BLaER1 treated with 17β-estradiol and CSF1 and Interleukin-3, amounts not matched to agents 10 nM and 100 nM (cell line): Measurements from ENCODE around the gene PEPD.

ENCODE experiments used
- H3K27ac ChIP-seq, 11 experiments: shearing (Covaris generic); formaldehyde crosslinking; 2 replicates each; pipeline ENCODE4 v1.8.1; 2022
- H3K27me3 ChIP-seq, 11 experiments: shearing (Covaris generic); formaldehyde crosslinking; 2 replicates each; pipeline ENCODE4 v1.8.1; 2022
- H3K36me3 ChIP-seq, 11 experiments: shearing (Covaris generic); formaldehyde crosslinking; 2 replicates each; pipeline ENCODE4 v1.8.1; 2022
- H3K4me1 ChIP-seq, 10 experiments: shearing (Covaris generic); formaldehyde crosslinking; 2 replicates each; pipeline ENCODE4 v1.8.1; 2022
- H3K4me2 ChIP-seq, 11 experiments: shearing (Covaris generic); formaldehyde crosslinking; 2 replicates each; pipeline ENCODE4 v1.8.1; 2022
- H3K4me3 ChIP-seq, 10 experiments: shearing (Covaris generic); formaldehyde crosslinking; 2 replicates each; pipeline ENCODE4 v1.8.1; 2022
- H3K9ac ChIP-seq, 11 experiments: shearing (Covaris generic); formaldehyde crosslinking; 2 replicates each; pipeline ENCODE4 v1.8.1; 2022
- H3K9me3 ChIP-seq, 11 experiments: shearing (Covaris generic); formaldehyde crosslinking; replicated peaks in 1 of 11; 2 replicates each; pipeline ENCODE4 v1.8.1; 2022
- H4K20me1 ChIP-seq, 11 experiments: shearing (Covaris generic); formaldehyde crosslinking; 2 replicates each; pipeline ENCODE4 v1.8.1; 2022
- Cebpa-rat ChIP-seq, 11 experiments: shearing (Covaris generic); IDR thresholded peaks; 2 replicates each; pipeline ENCODE4 v1.8.1; 2022

Gene PEPD

DNA sequence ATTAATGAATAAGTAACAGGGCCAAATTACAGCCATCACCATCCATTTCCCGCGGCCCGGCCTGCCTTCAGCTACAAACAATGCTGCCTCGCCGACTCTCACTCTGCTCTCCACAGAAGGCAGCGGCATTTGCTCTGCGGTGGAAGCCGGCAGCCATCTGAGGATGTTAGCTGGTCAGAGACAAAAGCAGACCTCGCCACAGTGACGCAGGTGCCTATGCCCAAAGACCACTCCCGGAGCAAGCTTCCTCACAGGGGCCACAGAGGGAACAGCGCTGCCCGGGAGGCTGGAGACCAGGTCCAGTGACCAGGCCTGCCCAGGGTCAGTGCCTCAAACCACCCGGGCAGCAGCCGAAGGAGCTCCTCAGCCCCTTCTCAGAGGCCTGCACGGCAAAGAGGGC lies 16.4 kb downstream of the PEPD start:
- TF ChIP-seq Cebpa-rat (IDR thresholded peaks at IDR 0.05): no peak
- no peak overlapping the region for H3K27ac ChIP-seq
- no peak overlapping the region for H3K4me3 ChIP-seq

DNA sequence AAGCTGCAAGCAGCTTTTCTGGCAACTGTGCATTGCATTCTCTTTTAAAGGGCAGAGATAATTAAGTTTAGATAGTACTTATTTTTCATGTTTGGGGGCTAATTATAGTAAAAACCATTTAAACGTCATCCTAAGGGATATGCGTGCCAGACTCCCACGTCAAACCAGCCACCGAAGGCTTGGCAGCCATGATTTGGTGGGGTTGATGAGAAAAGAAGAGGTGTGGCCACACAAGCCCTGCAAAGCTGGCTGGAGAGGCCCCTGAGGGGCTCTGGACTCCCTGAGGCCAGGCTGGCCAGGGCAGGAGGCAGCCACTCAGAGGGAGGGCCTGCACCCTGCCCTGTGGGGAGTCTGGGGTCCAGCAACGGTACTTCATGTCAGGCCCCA lies 17.5 kb downstream of the PEPD start:
- no peak for TF ChIP-seq Cebpa-rat (IDR thresholded peaks at IDR 0.05)
- H3K36me3 ChIP-seq: peaks cover 4 to 82% (median 23%) of the 10 kb centered on the region in 11 experiments; a peak in 16 of 22 replicates
- no peaks in the 10 kb centered on the region for H3K4me1 ChIP-seq
- H3K9ac ChIP-seq: no peak overlapping the region
- peaks cover 0 to 74% (median 19%) of the 10 kb centered on the region in 11 experiments; a peak in 15 of 22 replicates for H4K20me1 ChIP-seq
- no peak overlapping the region for H3K4me3 ChIP-seq
- no peak overlapping the region for H3K4me2 ChIP-seq
- no peaks in the 10 kb centered on the region for H3K9me3 ChIP-seq
- no peak overlapping the region for H3K27ac ChIP-seq
- no peaks in the 10 kb centered on the region for H3K27me3 ChIP-seq

More for the DNA sequence above, 16.4 kb downstream of the PEPD start:
- H3K9ac ChIP-seq: no peak overlapping the region
- H3K36me3 ChIP-seq: peaks cover 4 to 82% (median 17%) of the 10 kb centered on the region in 11 experiments; a peak in 16 of 22 replicates
- peaks cover 0 to 77% (median 30%) of the 10 kb centered on the region in 11 experiments; a peak in 14 of 22 replicates for H4K20me1 ChIP-seq
- H3K27me3 ChIP-seq: no peaks in the 10 kb centered on the region
- H3K9me3 ChIP-seq: no peaks in the 10 kb centered on the region
- H3K4me1 ChIP-seq: no peaks in the 10 kb centered on the region
- H3K4me2 ChIP-seq: no peak overlapping the region

DNA sequence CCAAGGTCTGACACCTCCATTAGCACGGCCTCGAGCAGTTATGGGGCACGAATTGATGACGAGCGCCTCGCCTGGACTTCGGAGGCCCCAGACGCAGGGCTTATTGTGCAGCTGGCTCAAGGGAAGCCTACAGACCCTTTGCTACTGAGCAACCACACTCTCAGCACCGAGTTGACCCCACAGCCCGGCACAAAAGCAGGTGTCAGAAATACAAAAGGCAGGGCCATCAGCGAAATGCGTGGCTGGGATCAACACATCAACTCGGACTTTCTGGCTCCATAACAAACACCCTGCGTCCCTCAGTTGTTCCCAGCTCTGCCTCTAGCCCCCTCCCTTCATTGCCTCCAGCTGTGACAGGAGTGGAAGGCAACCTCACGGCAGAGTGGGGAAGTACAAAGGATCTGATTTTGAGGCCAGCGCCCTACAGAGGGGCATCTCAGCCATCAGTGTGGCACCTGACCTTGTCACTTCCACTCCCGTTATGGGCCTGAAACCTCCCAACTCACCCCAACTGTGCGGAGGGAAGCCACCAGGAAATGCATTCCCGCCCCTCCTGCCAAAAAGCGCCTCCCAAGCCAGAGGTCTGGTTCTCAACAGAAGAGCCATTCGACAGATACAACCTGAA lies 18.0 kb downstream of the PEPD start:
- TF ChIP-seq Cebpa-rat (IDR thresholded peaks at IDR 0.05): no peak
- H3K9ac ChIP-seq: no peak overlapping the region

DNA sequence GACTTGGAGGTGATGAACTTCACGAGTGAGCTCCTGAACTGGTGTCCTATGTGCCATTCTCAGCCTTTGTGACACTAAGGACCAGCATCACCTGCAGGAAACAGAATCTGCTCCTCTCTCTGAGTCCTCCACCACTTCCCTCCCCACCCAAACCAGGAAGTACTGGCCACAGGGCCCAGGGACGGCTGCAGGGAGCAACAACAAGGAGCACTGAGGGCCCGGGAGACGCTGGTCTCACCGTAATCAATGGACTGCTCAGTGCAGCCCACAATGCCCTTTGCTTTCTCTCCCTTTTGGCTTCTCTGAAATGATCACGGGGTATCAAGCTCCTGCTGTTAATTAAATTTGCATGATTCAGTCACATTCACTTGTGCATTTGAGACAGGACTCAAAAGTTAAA lies 18.6 kb downstream of the PEPD start:
- H3K9ac ChIP-seq: no peak overlapping the region

More for the DNA sequence above, 18.0 kb downstream of the PEPD start:
- Histone ChIP-seq H3K4me2 (no peak overlapping the region), H4K20me1 (peaks cover 0 to 72% (median 14%) of the 10 kb centered on the region in 11 experiments; a peak in 15 of 22 replicates), H3K27me3 (no peaks in the 10 kb centered on the region), H3K9me3 (no peaks in the 10 kb centered on the region), H3K27ac (no peak overlapping the region), H3K36me3 (peaks cover 4 to 82% (median 22%) of the 10 kb centered on the region in 11 experiments; a peak in 16 of 22 replicates), H3K4me3 (no peak overlapping the region), H3K4me1 (no peaks in the 10 kb centered on the region)

DNA sequence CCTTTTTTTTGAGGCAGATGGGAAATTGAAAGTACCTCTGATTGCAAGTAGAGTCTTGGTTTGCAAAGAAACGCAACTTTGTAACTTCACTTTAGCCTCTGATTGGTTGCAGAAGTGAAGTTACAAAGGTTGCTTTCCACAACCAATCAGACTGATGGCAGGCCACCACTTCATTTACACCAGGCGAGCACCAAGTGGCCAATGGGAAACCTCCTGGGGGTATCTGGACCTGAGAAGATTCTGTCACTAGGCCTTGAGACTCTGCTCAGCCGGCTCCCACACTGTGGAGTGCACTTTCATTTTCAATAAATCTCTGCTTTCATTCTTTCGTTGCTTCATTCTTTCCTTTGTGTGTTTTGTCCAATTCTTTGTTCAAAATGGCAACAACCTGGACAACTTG lies 19.1 kb downstream of the PEPD start:
- no peaks in the 10 kb centered on the region for H3K9me3 ChIP-seq
- no peaks in the 10 kb centered on the region for H3K4me1 ChIP-seq
- TF ChIP-seq Cebpa-rat (IDR thresholded peaks at IDR 0.05): no peak
- H4K20me1 ChIP-seq: peaks cover 0 to 72% (median 9%) of the 10 kb centered on the region in 11 experiments; a peak in 13 of 22 replicates
- H3K9ac ChIP-seq: no peak overlapping the region
- no peak overlapping the region for H3K4me3 ChIP-seq
- H3K4me2 ChIP-seq: no peak overlapping the region
- no peak overlapping the region for H3K27ac ChIP-seq
- peaks cover 4 to 82% (median 22%) of the 10 kb centered on the region in 11 experiments; a peak in 16 of 22 replicates for H3K36me3 ChIP-seq
- no peaks in the 10 kb centered on the region for H3K27me3 ChIP-seq

More for the DNA sequence above, 18.6 kb downstream of the PEPD start:
- H3K27ac ChIP-seq: no peak overlapping the region
- no peaks in the 10 kb centered on the region for H3K27me3 ChIP-seq
- H3K36me3 ChIP-seq: peaks cover 4 to 82% (median 22%) of the 10 kb centered on the region in 11 experiments; a peak in 16 of 22 replicates
- H3K9me3 ChIP-seq: no peaks in the 10 kb centered on the region
- TF ChIP-seq Cebpa-rat (IDR thresholded peaks at IDR 0.05): no peak
- H3K4me1 ChIP-seq: no peaks in the 10 kb centered on the region
- no peak overlapping the region for H3K4me2 ChIP-seq
- peaks cover 0 to 72% (median 12%) of the 10 kb centered on the region in 11 experiments; a peak in 15 of 22 replicates for H4K20me1 ChIP-seq
- H3K4me3 ChIP-seq: no peak overlapping the region

DNA sequence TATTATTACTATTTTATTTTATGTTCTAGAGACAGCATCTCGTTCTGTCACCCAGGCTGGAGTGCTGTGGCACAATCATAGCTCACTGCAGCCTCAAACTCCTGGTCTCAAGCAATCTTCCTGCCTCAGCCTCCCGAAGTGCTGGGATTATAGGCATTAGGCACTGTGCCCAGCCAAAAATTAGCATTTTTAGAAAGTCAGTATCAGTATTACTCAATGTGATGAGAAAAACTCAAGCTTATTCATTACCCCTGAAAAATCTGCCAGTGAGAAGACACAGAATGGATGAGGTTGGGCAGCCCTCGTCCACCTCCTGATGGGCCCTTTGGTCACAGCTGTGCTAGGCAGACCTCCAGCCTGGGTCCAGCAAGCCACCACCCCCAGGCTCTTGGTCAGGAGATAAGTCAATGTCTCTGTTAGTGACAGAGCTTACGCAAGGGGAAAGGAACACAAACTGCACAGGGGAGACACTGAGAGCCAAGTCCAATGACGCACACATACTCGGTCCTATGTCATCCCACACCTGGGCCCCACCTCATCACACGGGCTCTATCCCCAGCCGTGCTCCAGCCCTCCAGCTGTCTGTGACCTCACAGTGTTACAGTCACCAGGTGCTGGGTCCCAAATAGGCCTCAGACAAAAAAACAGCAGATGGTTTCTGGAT lies 19.8 kb downstream of the PEPD start:
- H3K4me1 ChIP-seq: no peaks in the 10 kb centered on the region
- TF ChIP-seq Cebpa-rat (IDR thresholded peaks at IDR 0.05): no peak
- no peaks in the 10 kb centered on the region for H3K27me3 ChIP-seq
- peaks cover 4 to 84% (median 22%) of the 10 kb centered on the region in 11 experiments; a peak in 16 of 22 replicates for H3K36me3 ChIP-seq
- no peaks in the 10 kb centered on the region for H3K9me3 ChIP-seq
- H4K20me1 ChIP-seq: peaks cover 0 to 72% (median 7%) of the 10 kb centered on the region in 11 experiments; a peak in 12 of 22 replicates
- no peak overlapping the region for H3K4me2 ChIP-seq
- no peak overlapping the region for H3K4me3 ChIP-seq
- H3K9ac ChIP-seq: no peak overlapping the region
- no peak overlapping the region for H3K27ac ChIP-seq

DNA sequence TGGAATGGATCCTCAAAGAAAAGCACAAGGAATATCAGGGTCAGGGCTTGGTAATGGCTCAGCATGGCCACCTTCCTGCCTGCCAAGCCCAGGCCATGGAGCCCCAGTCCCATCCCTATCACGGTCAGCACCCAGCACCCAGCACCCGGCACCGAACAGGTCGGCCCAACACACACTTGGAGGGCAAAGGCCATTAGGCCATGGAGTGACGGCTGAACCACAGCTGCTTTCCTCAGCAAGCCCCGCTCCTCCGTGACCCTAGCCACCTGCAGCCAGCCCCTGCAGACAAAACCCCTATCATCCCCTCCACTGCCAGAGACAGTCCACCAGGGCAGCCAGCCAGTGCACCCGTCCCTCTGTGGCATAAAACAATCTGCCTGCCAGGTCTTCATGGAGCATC lies 20.6 kb downstream of the PEPD start:
- peaks cover 4 to 93% (median 22%) of the 10 kb centered on the region in 11 experiments; a peak in 16 of 22 replicates for H3K36me3 ChIP-seq
- no peak overlapping the region for H3K4me2 ChIP-seq
- H3K9me3 ChIP-seq: no peaks in the 10 kb centered on the region
- H3K27ac ChIP-seq: no peak overlapping the region
- peaks cover 0 to 75% (median 6%) of the 10 kb centered on the region in 11 experiments; a peak in 12 of 22 replicates for H4K20me1 ChIP-seq
- H3K9ac ChIP-seq: no peak overlapping the region
- no peaks in the 10 kb centered on the region for H3K27me3 ChIP-seq
- H3K4me1 ChIP-seq: no peaks in the 10 kb centered on the region
- no peak overlapping the region for H3K4me3 ChIP-seq
- TF ChIP-seq Cebpa-rat (IDR thresholded peaks at IDR 0.05): no peak

DNA sequence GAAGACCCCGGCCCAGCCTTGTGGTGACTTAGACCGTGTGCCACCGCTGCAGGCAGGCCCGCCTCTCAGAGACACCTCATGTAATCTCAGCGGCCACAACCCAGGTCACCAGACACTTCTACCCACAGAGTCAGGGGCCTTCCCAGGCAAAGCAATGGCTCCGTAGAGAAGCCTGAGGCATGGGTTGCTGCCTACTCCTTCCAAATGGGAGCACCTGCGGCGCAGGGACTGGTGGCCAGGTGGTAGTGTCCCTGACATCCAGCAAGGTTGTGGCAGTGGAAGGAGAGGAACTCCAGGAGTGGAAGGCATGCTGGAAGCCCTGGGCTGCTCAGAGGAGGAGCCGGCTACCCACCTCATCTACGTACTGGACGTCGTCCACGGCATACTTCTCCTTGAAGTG lies 21.0 kb downstream of the PEPD start:
- no peak overlapping the region for H3K9ac ChIP-seq
- no peaks in the 10 kb centered on the region for H3K27me3 ChIP-seq
- no peak overlapping the region for H3K27ac ChIP-seq
- no peak overlapping the region for H3K4me3 ChIP-seq
- H3K9me3 ChIP-seq: no peaks in the 10 kb centered on the region
- peaks cover 4 to 95% (median 22%) of the 10 kb centered on the region in 11 experiments; a peak in 16 of 22 replicates for H3K36me3 ChIP-seq
- no peaks in the 10 kb centered on the region for H3K4me1 ChIP-seq
- no peak for TF ChIP-seq Cebpa-rat (IDR thresholded peaks at IDR 0.05)
- no peak overlapping the region for H3K4me2 ChIP-seq
- peaks cover 0 to 74% (median 6%) of the 10 kb centered on the region in 11 experiments; a peak in 12 of 22 replicates for H4K20me1 ChIP-seq

DNA sequence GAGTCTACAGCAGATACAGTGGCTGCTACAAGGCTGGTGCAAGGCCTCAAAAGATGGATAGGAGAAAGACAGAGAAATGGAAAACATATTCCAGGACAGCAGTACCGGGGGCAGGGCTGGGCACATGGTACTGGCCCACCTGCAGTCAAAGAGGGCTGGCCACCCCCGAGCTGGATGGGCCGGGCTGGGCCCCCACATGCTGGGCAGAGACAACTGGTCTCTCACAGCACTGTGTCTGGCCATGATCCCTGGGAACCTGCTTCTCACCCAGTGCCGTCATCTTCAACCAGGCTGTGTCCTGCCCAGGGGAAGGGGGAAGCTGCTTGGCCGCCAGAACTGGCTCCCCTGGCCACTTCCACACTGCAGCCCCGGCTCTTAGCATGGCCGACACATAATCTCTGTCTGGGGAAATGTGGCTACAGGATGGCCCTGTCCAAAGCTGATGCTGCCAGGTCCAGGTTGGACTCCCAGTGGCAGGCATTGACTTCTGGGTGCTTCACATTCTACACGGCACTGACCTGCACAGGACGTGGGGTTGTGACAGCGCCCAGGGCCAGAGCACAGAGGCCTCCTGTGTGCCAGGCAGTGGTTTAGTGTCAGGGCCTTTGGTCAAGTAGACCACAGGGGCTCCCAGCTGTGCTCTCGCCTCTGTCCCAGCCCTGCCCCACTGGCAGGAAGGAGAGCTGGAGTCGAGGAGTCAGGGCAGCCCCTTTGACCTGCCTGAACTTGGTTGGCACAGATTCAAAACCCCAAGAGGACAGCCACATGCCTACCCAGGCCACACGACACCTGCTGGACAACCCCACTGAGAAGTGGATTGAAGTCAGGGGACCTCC lies 21.7 kb downstream of the PEPD start:
- Histone ChIP-seq H3K4me1 (no peaks in the 10 kb centered on the region), H3K36me3 (peaks cover 4 to 96% (median 22%) of the 10 kb centered on the region in 11 experiments; a peak in 16 of 22 replicates), H3K4me2 (no peak overlapping the region), H3K9me3 (no peaks in the 10 kb centered on the region), H3K4me3 (no peak overlapping the region), H4K20me1 (peaks cover 0 to 68% (median 0%) of the 10 kb centered on the region in 11 experiments; a peak in 11 of 22 replicates), H3K27ac (no peak overlapping the region), H3K9ac (no peak overlapping the region), H3K27me3 (no peaks in the 10 kb centered on the region)
- TF ChIP-seq Cebpa-rat (IDR thresholded peaks at IDR 0.05): no peak
